ENCODE data around the gene MROH2A. TPM values are rescaled to one million over a fixed set of nuclear protein-coding genes. Genes with fewer than 3 reads are reported as not detected.

The MROH2A gene
- total RNA-seq, 4 donors from 2014 or later = not detected

GRCh38 chr2:233761040-233761769 is 16.9 kb upstream of the MROH2A start:
- Histone ChIP-seq H3K27ac (no peak overlapping the region), H3K27me3 (no peaks in the 10 kb centered on the region), H3K9me3 (no peaks in the 10 kb centered on the region), H3K36me3 (no peaks in the 10 kb centered on the region), H3K4me1 (no peaks in the 10 kb centered on the region), H3K4me3 (no peak overlapping the region)
- 82 to 90% methylated on average over 4 of the region's 4 CpGs for WGBS, 2 donors
- DNase-seq (ENCODE audit: low spot score in 2 of 2) = no peak
- TF ChIP-seq EP300 (IDR thresholded peaks at IDR 0.05) (no peak), POLR2A (IDR thresholded peaks at IDR 0.05) (no peak), CTCF (IDR thresholded peaks at IDR 0.05) (no peak)

GRCh38 chr2:233764264-233764663 is 13.9 kb upstream of the MROH2A start:
- no peak for DNase-seq (ENCODE audit: low spot score in 2 of 2)
- 44 to 58% methylated on average over 7 of the region's 7 CpGs for WGBS, 2 donors
- TF ChIP-seq CTCF (IDR thresholded peaks at IDR 0.05) (no peak), POLR2A (IDR thresholded peaks at IDR 0.05) (no peak), EP300 (IDR thresholded peaks at IDR 0.05) (no peak)
- Histone ChIP-seq H3K4me1 (no peaks in the 10 kb centered on the region), H3K27me3 (no peaks in the 10 kb centered on the region), H3K9me3 (no peaks in the 10 kb centered on the region), H3K36me3 (no peaks in the 10 kb centered on the region), H3K4me3 (no peak overlapping the region), H3K27ac (no peak overlapping the region)

GRCh38 chr2:233764761-233765160 is 13.4 kb upstream of the MROH2A start:
- no peaks in the 10 kb centered on the region for H3K9me3 ChIP-seq
- no peaks in the 10 kb centered on the region for H3K27me3 ChIP-seq
- H3K4me1 ChIP-seq = no peaks in the 10 kb centered on the region
- TF ChIP-seq EP300 (IDR thresholded peaks at IDR 0.05) = no peak
- TF ChIP-seq POLR2A (IDR thresholded peaks at IDR 0.05) = no peak
- TF ChIP-seq CTCF (IDR thresholded peaks at IDR 0.05) = no peak
- no peaks in the 10 kb centered on the region for H3K36me3 ChIP-seq
- WGBS, 2 donors = 43 to 64% methylated on average over 3 of the region's 3 CpGs
- no peak overlapping the region for H3K4me3 ChIP-seq
- no peak overlapping the region for H3K27ac ChIP-seq
- DNase-seq (ENCODE audit: low spot score in 2 of 2) = no peak

GRCh38 chr2:233766416-233766815 is 11.7 kb upstream of the MROH2A start:
- Histone ChIP-seq H3K9me3 (no peaks in the 10 kb centered on the region), H3K36me3 (no peaks in the 10 kb centered on the region), H3K27me3 (no peaks in the 10 kb centered on the region), H3K4me3 (no peak overlapping the region), H3K27ac (no peak overlapping the region), H3K4me1 (no peaks in the 10 kb centered on the region)
- 80 to 84% methylated on average over 4 of the region's 4 CpGs for WGBS, 2 donors
- TF ChIP-seq EP300 (IDR thresholded peaks at IDR 0.05) = no peak
- no peak for TF ChIP-seq POLR2A (IDR thresholded peaks at IDR 0.05)
- no peak for TF ChIP-seq CTCF (IDR thresholded peaks at IDR 0.05)
- DNase-seq (ENCODE audit: low spot score in 2 of 2) = no peak

- TF ChIP-seq EP300 (IDR thresholded peaks at IDR 0.05) (no peak), POLR2A (IDR thresholded peaks at IDR 0.05) (no peak), CTCF (IDR thresholded peaks at IDR 0.05) (no peak)
- no peaks in the 10 kb centered on the region for H3K27me3 ChIP-seq
- H3K4me3 ChIP-seq = no peak overlapping the region
- 76 to 77% methylated on average over 4 of the region's 4 CpGs for WGBS, 2 donors
- no peaks in the 10 kb centered on the region for H3K4me1 ChIP-seq
- no peak for DNase-seq (ENCODE audit: low spot score in 2 of 2)
- H3K27ac ChIP-seq = no peak overlapping the region
- no peaks in the 10 kb centered on the region for H3K9me3 ChIP-seq
- H3K36me3 ChIP-seq = no peaks in the 10 kb centered on the region
Measured at GRCh38 chr2:233768076-233768475, 10.1 kb upstream of the MROH2A start.

Measured in tibial nerve (tissue), 4 donors.